ENCODE results near the gene PIGB. TPM values are rescaled to one million over a fixed set of nuclear protein-coding genes. Genes with fewer than 3 reads are reported as not detected.

PIGB gene
- total RNA-seq, 1 donor, result 19.6 TPM

GRCh38 chr15:55357774-55358173, 38.8 kb downstream of the PIGB start:
- no peak overlapping the region for H3K4me3 ChIP-seq (ENCODE audit: low read depth, low read length)
- no peak for TF ChIP-seq CTCF (IDR thresholded peaks at IDR 0.05; ENCODE audit: insufficient read depth, low read length)
- DNase-seq (ENCODE audit: low read depth), result peak; percentile 47

GRCh38 chr15:55358471-55358870, 39.4 kb downstream of the PIGB start:
- TF ChIP-seq CTCF (IDR thresholded peaks at IDR 0.05; ENCODE audit: insufficient read depth, low read length), result no peak
- H3K4me3 ChIP-seq (ENCODE audit: low read depth, low read length), result no peak overlapping the region
- no peak for DNase-seq (ENCODE audit: low read depth)

GRCh38 chr15:55360256-55360655, 41.2 kb downstream of the PIGB start:
- no peak for TF ChIP-seq CTCF (IDR thresholded peaks at IDR 0.05; ENCODE audit: insufficient read depth, low read length)
- no peak overlapping the region for H3K4me3 ChIP-seq (ENCODE audit: low read depth, low read length)
- DNase-seq (ENCODE audit: low read depth), result no peak

- TF ChIP-seq CTCF (IDR thresholded peaks at IDR 0.05; ENCODE audit: insufficient read depth, low read length), result no peak
- H3K4me3 ChIP-seq (ENCODE audit: low read depth, low read length), result no peak overlapping the region
- no peak for DNase-seq (ENCODE audit: low read depth)
These were observed 42.0 kb downstream of the PIGB start for GRCh38 chr15:55361048-55361447.

GRCh38 chr15:55362641-55363040, 43.6 kb downstream of the PIGB start:
- no peak for TF ChIP-seq CTCF (IDR thresholded peaks at IDR 0.05; ENCODE audit: insufficient read depth, low read length)
- H3K4me3 ChIP-seq (ENCODE audit: low read depth, low read length), result no peak overlapping the region
- DNase-seq (ENCODE audit: low read depth), result no peak

- DNase-seq (ENCODE audit: low read depth), result no peak
- no peak for TF ChIP-seq CTCF (IDR thresholded peaks at IDR 0.05; ENCODE audit: insufficient read depth, low read length)
- H3K4me3 ChIP-seq (ENCODE audit: low read depth, low read length), result no peak overlapping the region
These were observed 48.0 kb downstream of the PIGB start for GRCh38 chr15:55366981-55367380.

- H3K4me3 ChIP-seq (ENCODE audit: low read depth, low read length), result no peak overlapping the region
- no peak for DNase-seq (ENCODE audit: low read depth)
- TF ChIP-seq CTCF (IDR thresholded peaks at IDR 0.05; ENCODE audit: insufficient read depth, low read length), result no peak
These were observed 53.8 kb downstream of the PIGB start for GRCh38 chr15:55372701-55373440.
